ENCODE data around the gene NAV1.
"Not testable (repeated sequence)": the region's sequence is repeated elsewhere in the genome, so short reads cannot be mapped to it uniquely, and the experiment has no call there.

Gene NAV1

GRCh38 chr1:201543871-201544642 is 5.1 kb downstream of the NAV1 start:
- TF ChIP-seq CTCF (IDR thresholded peaks at IDR 0.05; ENCODE audit: low read depth, low read length) = no peak
- Histone ChIP-seq H3K4me3 (ENCODE audit: low read depth, low read length) (no peak overlapping the region), H3K9me3 (ENCODE audit: severe bottlenecking) (peaks cover 5% of the 10 kb centered on the region), H3K27me3 (ENCODE audit: insufficient read depth, low read depth, severe bottlenecking) (no peaks in the 10 kb centered on the region), H3K27ac (no peak overlapping the region), H3K36me3 (no peaks in the 10 kb centered on the region)
- DNase-seq = peak; percentile 12

DNA sequence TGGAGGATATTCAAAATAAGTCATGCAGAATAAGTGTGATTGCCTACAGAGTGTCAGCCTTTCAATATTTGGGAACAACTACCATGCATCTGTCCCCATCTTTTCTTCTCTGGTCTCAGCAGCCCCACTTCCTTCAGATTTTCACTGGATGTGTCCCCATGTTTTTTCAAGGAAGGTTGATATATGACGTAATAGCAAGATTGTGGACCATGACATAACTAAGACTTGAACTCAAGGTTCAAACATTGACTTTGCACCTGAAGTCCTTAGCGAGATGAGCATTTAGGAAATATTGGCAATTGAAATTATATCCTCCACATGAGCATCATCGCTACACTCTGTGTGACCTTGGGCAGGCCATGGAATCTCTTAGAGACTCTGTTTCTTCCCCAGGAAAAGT is 5.8 kb downstream of the NAV1 start:
- Histone ChIP-seq H3K4me3 (ENCODE audit: low read depth, low read length) (no peak overlapping the region), H3K9me3 (ENCODE audit: severe bottlenecking) (peaks cover 5% of the 10 kb centered on the region), H3K36me3 (no peaks in the 10 kb centered on the region), H3K27ac (no peak overlapping the region), H3K27me3 (ENCODE audit: insufficient read depth, low read depth, severe bottlenecking) (no peaks in the 10 kb centered on the region)
- no peak for DNase-seq
- TF ChIP-seq CTCF (IDR thresholded peaks at IDR 0.05; ENCODE audit: low read depth, low read length) = no peak

GRCh38 chr1:201545851-201546492 is 7.0 kb downstream of the NAV1 start:
- Histone ChIP-seq H3K27ac (no peak overlapping the region), H3K4me3 (ENCODE audit: low read depth, low read length) (no peak overlapping the region), H3K36me3 (no peaks in the 10 kb centered on the region; the same call in 1 of the 2 replicates), H3K9me3 (ENCODE audit: severe bottlenecking) (peaks cover 5% of the 10 kb centered on the region), H3K27me3 (ENCODE audit: insufficient read depth, low read depth, severe bottlenecking) (no peaks in the 10 kb centered on the region)
- DNase-seq = peak; percentile 79
- peak; percentile 74 for TF ChIP-seq CTCF (IDR thresholded peaks at IDR 0.05; ENCODE audit: low read depth, low read length)

GRCh38 chr1:201549522-201549921 is 10.6 kb downstream of the NAV1 start:
- not testable (repeated sequence) for H3K36me3 ChIP-seq; H3K27ac ChIP-seq; H3K4me3 ChIP-seq (ENCODE audit: low read depth, low read length); H3K27me3 ChIP-seq (ENCODE audit: insufficient read depth, low read depth, severe bottlenecking); H3K9me3 ChIP-seq (ENCODE audit: severe bottlenecking)
- peak; percentile 59 for DNase-seq

DNA sequence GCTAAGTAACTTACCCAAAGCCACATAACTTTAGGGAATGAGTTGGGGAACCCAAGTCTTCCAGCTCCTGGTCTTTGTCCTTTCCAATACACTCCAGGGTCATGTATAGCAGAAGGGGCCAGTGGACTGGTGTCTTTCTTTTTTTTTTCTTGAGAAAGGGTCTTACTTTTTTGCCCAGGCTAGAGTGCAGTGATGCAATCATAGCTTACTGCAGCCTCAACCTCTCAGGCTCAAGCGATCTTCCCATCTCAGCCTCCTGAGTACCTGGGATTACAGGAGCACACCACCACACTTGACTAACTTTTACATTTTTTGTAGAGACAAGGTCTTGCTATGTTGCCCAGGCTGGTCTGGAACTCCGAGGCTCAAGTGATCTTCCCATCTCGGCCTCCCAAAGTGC is 12.2 kb downstream of the NAV1 start:
- no peaks in the 10 kb centered on the region for H3K9me3 ChIP-seq (ENCODE audit: severe bottlenecking)
- H3K36me3 ChIP-seq = no peaks in the 10 kb centered on the region; the same call in 1 of the 2 replicates
- TF ChIP-seq CTCF (IDR thresholded peaks at IDR 0.05; ENCODE audit: low read depth, low read length) = no peak
- no peak overlapping the region for H3K27ac ChIP-seq
- no peaks in the 10 kb centered on the region for H3K27me3 ChIP-seq (ENCODE audit: insufficient read depth, low read depth, severe bottlenecking)
- DNase-seq = no peak
- H3K4me3 ChIP-seq (ENCODE audit: low read depth, low read length) = no peak overlapping the region

DNA sequence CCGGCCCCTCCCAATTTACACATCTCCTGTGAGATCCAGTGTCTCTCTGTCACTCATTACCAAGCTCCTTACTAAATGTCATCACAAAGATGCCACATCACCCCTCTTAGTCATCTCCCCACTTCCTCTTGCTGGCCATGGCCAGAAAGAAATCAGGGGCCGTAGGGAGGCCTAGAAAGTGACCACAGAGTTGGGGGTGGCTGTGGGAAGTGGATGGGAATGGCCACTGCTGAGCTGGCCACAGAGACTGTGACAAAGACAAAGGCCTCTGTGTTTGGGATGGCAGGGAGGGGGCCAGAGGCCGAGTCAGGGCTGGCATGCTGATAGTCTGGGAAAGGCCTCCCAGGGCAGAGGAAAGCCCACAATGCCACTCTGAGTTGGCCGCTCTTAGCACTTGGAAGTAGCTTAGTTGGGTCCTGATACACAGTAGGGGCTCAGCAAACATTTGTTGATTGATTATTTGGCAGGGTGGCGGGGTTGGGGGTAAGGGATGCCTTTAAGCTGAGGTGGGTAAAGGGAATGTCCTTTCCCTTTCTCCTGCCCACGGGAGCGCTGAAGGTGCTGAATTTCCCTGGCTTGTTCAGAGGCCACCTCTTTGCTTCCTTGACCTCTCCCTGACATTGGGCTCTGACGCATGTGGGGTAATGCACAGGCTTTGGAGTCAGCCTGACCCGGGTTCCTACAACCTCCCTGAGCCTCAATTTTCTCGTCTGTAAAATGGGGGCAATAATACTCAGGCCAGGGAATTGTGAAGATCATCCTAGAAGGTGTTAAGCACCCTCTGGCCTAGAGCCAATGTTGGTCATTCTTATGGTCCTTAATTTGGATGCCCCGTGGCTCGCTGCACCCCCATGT is 13.2 kb downstream of the NAV1 start:
- H3K4me3 ChIP-seq (ENCODE audit: low read depth, low read length) = no peak overlapping the region
- DNase-seq = no peak
- H3K27ac ChIP-seq = no peak overlapping the region

More for the DNA sequence above, 13.2 kb downstream of the NAV1 start:
- no peaks in the 10 kb centered on the region for H3K27me3 ChIP-seq (ENCODE audit: insufficient read depth, low read depth, severe bottlenecking)
- no peak for TF ChIP-seq CTCF (IDR thresholded peaks at IDR 0.05; ENCODE audit: low read depth, low read length)
- no peaks in the 10 kb centered on the region; the same call in 1 of the 2 replicates for H3K36me3 ChIP-seq
- no peaks in the 10 kb centered on the region for H3K9me3 ChIP-seq (ENCODE audit: severe bottlenecking)
